ENCODE measurements around the gene ZNHIT2.
A peak's percentile ranks its signal among the peaks of the same experiment; 100 is the strongest.

ZNHIT2 gene

GRCh38 chr11:65117206-65118096 lies at the start of gene ZNHIT2:
Gene ZNHIT2, minus strand, starts transcription at chr11:65117701. Its CDS starts 48 bp downstream, at chr11:65117653.
- POLR2A ChIA-PET (ENCODE audit: low non-redundant PET), result no interaction called here
- CTCF ChIA-PET, result interaction anchor here (0.6 to 0.7 kb wide), 6 partner anchors 11 to 659 kb away, joined by 3 to 6 read pairs (median 3); no protein-coding TSS in a partner anchor
- peak; percentile 88 for TF ChIP-seq CTCF (conservative IDR thresholded peaks at IDR 0.05; ENCODE audit: low read depth)
- H3K27ac ChIP-seq, result peak within 1 kb of the TSS; percentile 86
- DNase-seq (ENCODE audit: low spot score), result peak; percentile 92

GRCh38 chr11:65166893-65167292 lies 49.4 kb upstream of the ZNHIT2 start:
- TF ChIP-seq CTCF (conservative IDR thresholded peaks at IDR 0.05; ENCODE audit: low read depth), result no peak
- no peak for DNase-seq (ENCODE audit: low spot score)
- ChIA-PET POLR2A (ENCODE audit: low non-redundant PET) (no interaction called here), CTCF (no interaction called here)
- no peak overlapping the region for H3K27ac ChIP-seq

GRCh38 chr11:65165410-65166317 lies 48.2 kb upstream of the ZNHIT2 start:
- no peak overlapping the region for H3K27ac ChIP-seq
- DNase-seq (ENCODE audit: low spot score), result no peak

GRCh38 chr11:65163684-65164083 lies 46.2 kb upstream of the ZNHIT2 start:
- TF ChIP-seq CTCF (conservative IDR thresholded peaks at IDR 0.05; ENCODE audit: low read depth), result no peak
- ChIA-PET POLR2A (ENCODE audit: low non-redundant PET) (no interaction called here), CTCF (interaction anchor here (0.6 kb wide), 1 partner anchor 81 kb away, joined by 5 read pairs; no protein-coding TSS in a partner anchor)
- H3K27ac ChIP-seq, result no peak overlapping the region
- no peak for DNase-seq (ENCODE audit: low spot score)

More at GRCh38 chr11:65165410-65166317, 48.2 kb upstream of the ZNHIT2 start:
- TF ChIP-seq CTCF (conservative IDR thresholded peaks at IDR 0.05; ENCODE audit: low read depth), result no peak
- ChIA-PET POLR2A (ENCODE audit: low non-redundant PET) (interaction anchor here (0.7 kb wide), 1 partner anchor 79 kb away, joined by 4 read pairs; no protein-coding TSS in a partner anchor), CTCF (interaction anchor here (0.6 to 0.7 kb wide), 2 partner anchors 15 to 164 kb away, joined by 4 read pairs; no protein-coding TSS in a partner anchor)

- no peak for TF ChIP-seq CTCF (conservative IDR thresholded peaks at IDR 0.05; ENCODE audit: low read depth)
- no peak overlapping the region for H3K27ac ChIP-seq
- POLR2A ChIA-PET (ENCODE audit: low non-redundant PET), result no interaction called here
- CTCF ChIA-PET, result no interaction called here
- no peak for DNase-seq (ENCODE audit: low spot score)
Observed at GRCh38 chr11:65160643-65161042, 43.1 kb upstream of the ZNHIT2 start.

- ChIA-PET CTCF (no interaction called here), POLR2A (ENCODE audit: low non-redundant PET) (no interaction called here)
Observed at GRCh38 chr11:65159012-65159411, 41.5 kb upstream of the ZNHIT2 start.

More at GRCh38 chr11:65159012-65159411, 41.5 kb upstream of the ZNHIT2 start:
- DNase-seq (ENCODE audit: low spot score), result no peak
- no peak for TF ChIP-seq CTCF (conservative IDR thresholded peaks at IDR 0.05; ENCODE audit: low read depth)
- no peak overlapping the region for H3K27ac ChIP-seq

All from RWPE1 (cell line).